K562 (cell line): ENCODE data around the gene CSMD2. TPM values are rescaled to one million over a fixed set of nuclear protein-coding genes. Genes with fewer than 3 reads are reported as not detected.

Experiments used
- ATAC-seq: fragments of 200-7000 bp; cut with Tn5 transposase; 3 replicates; pipeline ENCODE4 v1.9.1; 2020; ENCODE audit warnings: moderate library complexity
- BruUV-seq: library from RNA; stranded (reverse); fragments of 400-500 nt; replicated peaks from 2 replicates; lab custom pipeline; 2021; lab: Mats Ljungman, UMichigan
- CTCF ChIA-PET: fragments of 300-600 bp; formaldehyde crosslinking; extraction: SDS; loops from one replicate; lab custom pipeline; 2021; ENCODE audit warnings: low intra/inter-chr PET ratio; lab: Yijun Ruan, JAX
- POLR2A ChIA-PET: fragments of 300-600, 350-650 bp; sonication (Branson Sonifier 250); formaldehyde crosslinking; extraction: SDS; loops from one replicate; lab custom pipeline; 2021; ENCODE audit warnings: antibody characterized with exemption, inconsistent platforms; lab: Yijun Ruan, JAX
- DNase-seq, 4 experiments: peaks; one replicate each; pipeline versions ENCODE4 v3.0.0 to v3.0.0-alpha.2; 2011 to 2018; ENCODE audit warnings: low spot score in 3 of 4, mixed read lengths in 3 of 4; ENCODE audit errors: extremely low read depth in 1 of 4
- FAIRE-seq: peaks from 2 replicates; lab custom pipeline; 2011; peaks lifted over from hg19 to GRCh38; lab: Jason Lieb, UNC
- H2AFZ ChIP-seq: 2 replicates; pipeline ENCODE4 v1.6.0; 2011; ENCODE audit warnings: low read depth, low read length, control low read depth, inconsistent platforms
- H3K27ac ChIP-seq: fragments of 200-600 bp; 3 replicates; pipeline ENCODE4 v1.8.0; 2011; ENCODE audit warnings: low read depth, mild to moderate bottlenecking, control low read depth, inconsistent platforms, low read length, moderate library complexity, mixed read lengths; ENCODE audit errors: extremely low read depth
- H3K27me3 ChIP-seq, 2 experiments: fragments of 300-600 bp in 1 of 2; 2 replicates in 1 of 2; 3 replicates in 1 of 2; pipeline versions ENCODE4 v1.6.0 to v1.8.0; 2011; ENCODE audit warnings: inconsistent platforms in 2 of 2, low read length in 2 of 2, mild to moderate bottlenecking in 1 of 2, mixed read lengths in 1 of 2, moderate library complexity in 1 of 2; ENCODE audit not compliant: control insufficient read depth in 2 of 2, insufficient read depth in 2 of 2
- H3K36me3 ChIP-seq: fragments of 300-600 bp; 3 replicates; pipeline ENCODE4 v1.8.0; 2011; ENCODE audit warnings: mild to moderate bottlenecking, low read length, inconsistent platforms; ENCODE audit not compliant: control insufficient read depth, insufficient read depth
- H3K4me1 ChIP-seq, 2 experiments: fragments of 200-600 bp in 1 of 2; replicated peaks in 1 of 2; 2 replicates in 1 of 2; 3 replicates in 1 of 2; pipeline versions ENCODE4 v1.5.1 to v1.8.0; 2011; ENCODE audit warnings: inconsistent platforms in 2 of 2, low read length in 2 of 2, mild to moderate bottlenecking in 1 of 2, mixed read lengths in 1 of 2, moderate library complexity in 1 of 2; ENCODE audit not compliant: control insufficient read depth in 2 of 2, insufficient read depth in 2 of 2
- H3K4me2 ChIP-seq: 2 replicates; pipeline ENCODE4 v1.6.1; 2011; ENCODE audit warnings: low read length, control low read depth, inconsistent platforms, mixed read lengths; ENCODE audit not compliant: insufficient read depth
- H3K4me3 ChIP-seq: fragments of 200-600 bp; sonication (generic), shearing (Covaris generic); 2 replicates; pipeline ENCODE4 v1.5.1; 2016; ENCODE audit warnings: control low read depth, inconsistent platforms
- H3K79me2 ChIP-seq: fragments of 200-600 bp; 3 replicates; pipeline ENCODE4 v1.8.0; 2011; ENCODE audit warnings: low read length, inconsistent platforms; ENCODE audit not compliant: control insufficient read depth, insufficient read depth
- H3K9ac ChIP-seq, 2 experiments: 2 replicates each; pipeline versions ENCODE4 v1.6.0 to v1.6.1; 2011; ENCODE audit warnings: low read depth in 2 of 2, low read length in 2 of 2, control low read depth in 1 of 2, inconsistent platforms in 1 of 2, mild to moderate bottlenecking in 1 of 2, mixed read lengths in 1 of 2; ENCODE audit not compliant: insufficient read depth in 1 of 2
- H3K9me1 ChIP-seq: one replicate; pipeline ENCODE4 v1.6.0; 2011; ENCODE audit warnings: inconsistent platforms, mild to moderate bottlenecking, low read length, moderate library complexity; ENCODE audit not compliant: control insufficient read depth, insufficient read depth
- H3K9me3 ChIP-seq: replicated peaks from 2 replicates; pipeline ENCODE4 v1.5.1; 2011; ENCODE audit warnings: low read depth, low read length, inconsistent platforms; ENCODE audit not compliant: control insufficient read depth, insufficient read depth
- H4K20me1 ChIP-seq: replicated peaks from 2 replicates; pipeline ENCODE4 v1.6.1; 2011; ENCODE audit warnings: low read length, inconsistent platforms, mixed read lengths; ENCODE audit not compliant: control insufficient read depth, insufficient read depth
- BRCA1 ChIP-seq, 2 experiments: fragments of 450-650 bp in 1 of 2; sonication (generic) in 1 of 2; formaldehyde crosslinking in 1 of 2; IDR thresholded peaks; 2 replicates each; pipeline versions ENCODE4 v1.5.0 to v1.6.1; 2017 to 2020; ENCODE audit warnings: mild to moderate bottlenecking in 1 of 2, missing genetic modification reagents in 1 of 2
- E2F3 ChIP-seq: fragments of 250-450 bp; sonication (Bioruptor Pico); IDR thresholded peaks from 2 replicates; pipeline ENCODE4 v1.4.0; 2020; ENCODE audit warnings: mild to moderate bottlenecking
- ETV5 ChIP-seq: sonication (generic); formaldehyde crosslinking; IDR thresholded peaks from 2 replicates; pipeline ENCODE4 v1.4.0; 2020; ENCODE audit warnings: low read depth, mild to moderate bottlenecking, missing genetic modification reagents
- FOXA1 ChIP-seq: fragments of 450-650 bp; IDR thresholded peaks from 2 replicates; pipeline ENCODE4 v1.6.1; 2016; ENCODE audit warnings: mild to moderate bottlenecking, borderline replicate concordance
- FOXK1 ChIP-seq: sonication (generic); formaldehyde crosslinking; IDR thresholded peaks from 2 replicates; pipeline ENCODE4 v1.8.0; 2022; ENCODE audit warnings: missing genetic modification reagents, mild to moderate bottlenecking, borderline replicate concordance
- JUNB ChIP-seq: fragments of 450-650 bp; formaldehyde crosslinking; conservative IDR thresholded peaks from 2 replicates; pipeline ENCODE4 v1.4.0; 2020; ENCODE audit warnings: mild to moderate bottlenecking
- MAX ChIP-seq: sonication (generic); formaldehyde crosslinking; IDR thresholded peaks from 2 replicates; pipeline ENCODE4 v1.9.0; 2022; ENCODE audit warnings: mild to moderate bottlenecking, missing genetic modification reagents
- NFE2L1 ChIP-seq: fragments of 450-650 bp; IDR thresholded peaks from 2 replicates; pipeline ENCODE4 v1.6.1; 2016; ENCODE audit warnings: missing genetic modification characterization, low read depth, mild to moderate bottlenecking, missing compliant biosample characterization, moderate library complexity, borderline replicate concordance
- NR2C2 ChIP-seq, 2 experiments: fragments of 200-800 bp in 1 of 2; sonication (Bioruptor generic) in 1 of 2; sonication (generic) in 1 of 2; formaldehyde crosslinking in 1 of 2; IDR thresholded peaks; 2 replicates each; pipeline versions ENCODE4 v1.6.1 to v1.8.0; 2016 to 2022; ENCODE audit warnings: mild to moderate bottlenecking in 1 of 2, missing compliant biosample characterization in 1 of 2, missing genetic modification characterization in 1 of 2, missing genetic modification reagents in 1 of 2
- PPARD ChIP-seq: fragments of 250-450 bp; sonication (Bioruptor Pico); IDR thresholded peaks from 2 replicates; pipeline ENCODE4 v1.8.0; 2022; ENCODE audit warnings: inconsistent platforms, mild to moderate bottlenecking, moderate library complexity
- SMARCC2 ChIP-seq: fragments of 450-650 bp; IDR thresholded peaks from 2 replicates; pipeline ENCODE4 v1.6.1; 2017; ENCODE audit warnings: antibody characterized with exemption, moderate library complexity, mild to moderate bottlenecking, low read depth
- ZNF232 ChIP-seq: sonication (generic); formaldehyde crosslinking; IDR thresholded peaks from 2 replicates; pipeline ENCODE4 v1.8.0; 2022; ENCODE audit warnings: mild to moderate bottlenecking, missing genetic modification reagents
- WGBS: fragments of 100-300 bp; shearing (Covaris generic); methylation state at CpG from one replicate; pipeline ENCODE4 v1.1.6; 2016; ENCODE audit warnings: low coverage, mixed read lengths; ENCODE audit not compliant: insufficient coverage; ENCODE audit errors: missing lambda C conversion rate; 5-methylcytosine and 5-hydroxymethylcytosine counted together
- in situ Hi-C: fragments of 300-500 bp; cut with MboI; formaldehyde crosslinking; loops from 4 replicates; pipeline ENCODE4 v1.15.0; 2018; ENCODE audit warnings: inconsistent platforms, mixed read lengths
- intact Hi-C: fragments of 100-400 bp; cut with micrococcal nuclease; formaldehyde crosslinking; loops from 2 replicates; pipeline ENCODE4 v1.14.2; 2022
- polyA plus RNA-seq, 8 experiments: library from polyadenylated mRNA; depleted of rRNA in 4 of 8; stranded (reverse) in 5 of 8; unstranded in 3 of 8; fragments of >200 nt; fragmentation: Nextera tagmentation in 2 of 8; fragmentation: Illumina TruSeq in 1 of 8; extraction: Ambion mirVana in 2 of 8; extraction: Trizol in 1 of 8; gene quantifications; 2 replicates each; pipeline versions ENCODE4 v1.2.1 to v1.2.3, GENCODE V29; 2011 to 2014; ENCODE audit warnings: inconsistent platforms in 1 of 8, missing spikeins in 1 of 8
- total RNA-seq, 7 experiments: library from RNA; depleted of rRNA in 6 of 7; stranded (reverse); fragments of >200 nt in 6 of 7; fragmentation: Illumina TruSeq in 2 of 7; extraction: Trizol in 2 of 7; gene quantifications; 2 replicates each; pipeline versions ENCODE4 v1.2.1 to v1.2.3, GENCODE V29; 2011 to 2021; ENCODE audit warnings: low replicate concordance in 1 of 7
- TF ChIP-seq, protein P1 (sequence below), 3 experiments: fragments of 200-800 bp in 1 of 3; sonication (Bioruptor generic) in 1 of 3; sonication (generic) in 1 of 3; formaldehyde crosslinking in 1 of 3; IDR thresholded peaks; 2 replicates each; pipeline versions ENCODE4 v1.6.1 to v1.8.0; 2016 to 2022; ENCODE audit warnings: mild to moderate bottlenecking in 2 of 3, missing compliant biosample characterization in 2 of 3, missing genetic modification characterization in 2 of 3, missing genetic modification reagents in 1 of 3

Gene CSMD2
- total and polyA plus RNA-seq, 9 of the 15 experiments (the other 6 are each of a cell fraction or from before 2014, with no cell fraction given), result not detected

GRCh38 chr1:33979341-33979740, 185.7 kb downstream of the CSMD2 start:
- FAIRE-seq (no peak), ATAC-seq (no peak), DNase-seq (no peak)
- H3K9ac ChIP-seq, result no peak overlapping the region
- no peak for TF ChIP-seq JUNB (CRISPR knock-in tag)
- no peak for TF ChIP-seq NR2C2 (CRISPR knock-in tag; IDR thresholded peaks at IDR 0.05)
- no peak for TF ChIP-seq NR2C2 (tag; IDR thresholded peaks at IDR 0.05)
- TF ChIP-seq PPARD (CRISPR knock-in tag), result no peak
- TF ChIP-seq, protein P1, sequence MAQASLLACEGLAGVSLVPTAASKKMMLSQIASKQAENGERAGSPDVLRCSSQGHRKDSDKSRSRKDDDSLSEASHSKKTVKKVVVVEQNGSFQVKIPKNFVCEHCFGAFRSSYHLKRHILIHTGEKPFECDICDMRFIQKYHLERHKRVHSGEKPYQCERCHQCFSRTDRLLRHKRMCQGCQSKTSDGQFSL (CRISPR knock-in tag; IDR thresholded peaks at IDR 0.05), result no peak
- TF ChIP-seq, protein P1 (tag; IDR thresholded peaks at IDR 0.05), result no peak
- TF ChIP-seq E2F3 (CRISPR knock-in tag), result no peak
- TF ChIP-seq FOXK1, result no peak
- TF ChIP-seq ETV5 (CRISPR knock-in tag), result no peak
- no peak for TF ChIP-seq MAX (CRISPR knock-in tag)
- TF ChIP-seq ZNF232 (CRISPR knock-in tag), result no peak
- no peak for TF ChIP-seq BRCA1 (IDR thresholded peaks at IDR 0.05)
- TF ChIP-seq BRCA1 (CRISPR knock-in tag; IDR thresholded peaks at IDR 0.05), result no peak
- no peak for TF ChIP-seq NFE2L1
- no peak for TF ChIP-seq FOXA1
- no peak for TF ChIP-seq SMARCC2
- no peaks in the 10 kb centered on the region for H3K9me1 ChIP-seq
- H3K27me3 ChIP-seq, result no peaks in the 10 kb centered on the region
- in situ Hi-C loops (no loop called here), intact Hi-C loops (no loop called here)
- no peak overlapping the region for H3K4me2 ChIP-seq
- CTCF ChIA-PET, result no interaction called here
- no peak overlapping the region for H2AFZ ChIP-seq
- POLR2A ChIA-PET, result no interaction called here
- 2% methylated on average over 4 of the region's 4 CpGs for WGBS
- H3K4me1 ChIP-seq, result no peaks in the 10 kb centered on the region
- BruUV-seq, result no TSS peak
- no peaks in the 10 kb centered on the region for H3K36me3 ChIP-seq
- H3K79me2 ChIP-seq, result no peaks in the 10 kb centered on the region
- H4K20me1 ChIP-seq, result no peaks in the 10 kb centered on the region
- no peak overlapping the region for H3K27ac ChIP-seq
- H3K9me3 ChIP-seq, result no peaks in the 10 kb centered on the region
- no peak overlapping the region for H3K4me3 ChIP-seq
